Measurements from ENCODE around the gene STXBP6.
"Not testable (repeated sequence)": the region's sequence is repeated elsewhere in the genome, so short reads cannot be mapped to it uniquely, and the experiment has no call there.

STXBP6 gene

GRCh38 chr14:24947131-24947530 is 102.8 kb downstream of the STXBP6 start:
- Histone ChIP-seq H3K4me3 (ENCODE audit: low read length in 2 of 2) (no peak overlapping the region), H3K4me1 (ENCODE audit: control insufficient read depth in 2 of 2, insufficient read depth in 2 of 2, low read length in 2 of 2) (no peaks in the 10 kb centered on the region), H3K36me3 (ENCODE audit: control insufficient read depth in 2 of 2, insufficient read depth in 2 of 2, low read length in 2 of 2) (no peaks in the 10 kb centered on the region), H3K9ac (ENCODE audit: low read depth in 1 of 2, low read length in 2 of 2) (no peak overlapping the region), H3K27ac (ENCODE audit: low read depth in 2 of 2, low read length in 2 of 2) (no peak overlapping the region), H3K9me3 (ENCODE audit: control insufficient read depth in 2 of 2, low read length in 2 of 2) (no peaks in the 10 kb centered on the region), H3K27me3 (ENCODE audit: control insufficient read depth in 2 of 2, insufficient read depth in 2 of 2, low read length in 2 of 2) (no peaks in the 10 kb centered on the region)

GRCh38 chr14:24944800-24945199 is 105.1 kb downstream of the STXBP6 start:
- Histone ChIP-seq H3K4me1 (ENCODE audit: control insufficient read depth in 2 of 2, insufficient read depth in 2 of 2, low read length in 2 of 2) (peaks cover 0 to 4% of the 10 kb centered on the region in 2 donors), H3K9ac (ENCODE audit: low read depth in 1 of 2, low read length in 2 of 2) (no peak overlapping the region), H3K9me3 (ENCODE audit: control insufficient read depth in 2 of 2, low read length in 2 of 2) (no peaks in the 10 kb centered on the region), H3K36me3 (ENCODE audit: control insufficient read depth in 2 of 2, insufficient read depth in 2 of 2, low read length in 2 of 2) (no peaks in the 10 kb centered on the region), H3K4me3 (ENCODE audit: low read length in 2 of 2) (no peak overlapping the region), H3K27me3 (ENCODE audit: control insufficient read depth in 2 of 2, insufficient read depth in 2 of 2, low read length in 2 of 2) (no peaks in the 10 kb centered on the region), H3K27ac (ENCODE audit: low read depth in 2 of 2, low read length in 2 of 2) (no peak overlapping the region)

- no peaks in the 10 kb centered on the region for H3K36me3 ChIP-seq (ENCODE audit: control insufficient read depth in 2 of 2, insufficient read depth in 2 of 2, low read length in 2 of 2)
- no peak overlapping the region for H3K27ac ChIP-seq (ENCODE audit: low read depth in 2 of 2, low read length in 2 of 2)
- H3K4me1 ChIP-seq (ENCODE audit: control insufficient read depth in 2 of 2, insufficient read depth in 2 of 2, low read length in 2 of 2) = peaks cover 0 to 4% of the 10 kb centered on the region in 2 donors
- no peaks in the 10 kb centered on the region for H3K27me3 ChIP-seq (ENCODE audit: control insufficient read depth in 2 of 2, insufficient read depth in 2 of 2, low read length in 2 of 2)
- no peak overlapping the region for H3K9ac ChIP-seq (ENCODE audit: low read depth in 1 of 2, low read length in 2 of 2)
- no peaks in the 10 kb centered on the region for H3K9me3 ChIP-seq (ENCODE audit: control insufficient read depth in 2 of 2, low read length in 2 of 2)
- H3K4me3 ChIP-seq (ENCODE audit: low read length in 2 of 2) = no peak overlapping the region
These were observed 106.9 kb downstream of the STXBP6 start for GRCh38 chr14:24943024-24943423.

- Histone ChIP-seq H3K27ac (ENCODE audit: low read depth in 2 of 2, low read length in 2 of 2) (no peak overlapping the region), H3K4me3 (ENCODE audit: low read length in 2 of 2) (no peak overlapping the region), H3K9ac (ENCODE audit: low read depth in 1 of 2, low read length in 2 of 2) (no peak overlapping the region), H3K9me3 (ENCODE audit: control insufficient read depth in 2 of 2, low read length in 2 of 2) (no peaks in the 10 kb centered on the region), H3K36me3 (ENCODE audit: control insufficient read depth in 2 of 2, insufficient read depth in 2 of 2, low read length in 2 of 2) (no peaks in the 10 kb centered on the region), H3K27me3 (ENCODE audit: control insufficient read depth in 2 of 2, insufficient read depth in 2 of 2, low read length in 2 of 2) (no peaks in the 10 kb centered on the region), H3K4me1 (ENCODE audit: control insufficient read depth in 2 of 2, insufficient read depth in 2 of 2, low read length in 2 of 2) (peaks cover 0 to 4% of the 10 kb centered on the region in 2 donors)
These were observed 108.2 kb downstream of the STXBP6 start for GRCh38 chr14:24941719-24942118.

- Histone ChIP-seq H3K9ac (ENCODE audit: low read depth in 1 of 2, low read length in 2 of 2) (no peak overlapping the region), H3K36me3 (ENCODE audit: control insufficient read depth in 2 of 2, insufficient read depth in 2 of 2, low read length in 2 of 2) (no peaks in the 10 kb centered on the region), H3K27me3 (ENCODE audit: control insufficient read depth in 2 of 2, insufficient read depth in 2 of 2, low read length in 2 of 2) (no peaks in the 10 kb centered on the region), H3K9me3 (ENCODE audit: control insufficient read depth in 2 of 2, low read length in 2 of 2) (no peaks in the 10 kb centered on the region), H3K4me1 (ENCODE audit: control insufficient read depth in 2 of 2, insufficient read depth in 2 of 2, low read length in 2 of 2) (peaks cover 0 to 4% of the 10 kb centered on the region in 2 donors), H3K27ac (ENCODE audit: low read depth in 2 of 2, low read length in 2 of 2) (no peak overlapping the region), H3K4me3 (ENCODE audit: low read length in 2 of 2) (no peak overlapping the region)
These were observed 109.6 kb downstream of the STXBP6 start for GRCh38 chr14:24940213-24940783.

GRCh38 chr14:24938593-24938992 is 111.4 kb downstream of the STXBP6 start:
- Histone ChIP-seq H3K27ac (ENCODE audit: low read depth in 2 of 2, low read length in 2 of 2) (no peak overlapping the region), H3K4me1 (ENCODE audit: control insufficient read depth in 2 of 2, insufficient read depth in 2 of 2, low read length in 2 of 2) (peaks cover 0 to 4% of the 10 kb centered on the region in 2 donors), H3K36me3 (ENCODE audit: control insufficient read depth in 2 of 2, insufficient read depth in 2 of 2, low read length in 2 of 2) (no peaks in the 10 kb centered on the region), H3K9ac (ENCODE audit: low read depth in 1 of 2, low read length in 2 of 2) (no peak overlapping the region), H3K9me3 (ENCODE audit: control insufficient read depth in 2 of 2, low read length in 2 of 2) (no peaks in the 10 kb centered on the region), H3K4me3 (ENCODE audit: low read length in 2 of 2) (no peak overlapping the region), H3K27me3 (ENCODE audit: control insufficient read depth in 2 of 2, insufficient read depth in 2 of 2, low read length in 2 of 2) (no peaks in the 10 kb centered on the region)

GRCh38 chr14:24937300-24937699 is 112.6 kb downstream of the STXBP6 start:
- H3K27ac ChIP-seq (ENCODE audit: low read depth in 2 of 2, low read length in 2 of 2) = no peak overlapping the region
- H3K9ac ChIP-seq (ENCODE audit: low read depth in 1 of 2, low read length in 2 of 2) = no peak overlapping the region
- H3K9me3 ChIP-seq (ENCODE audit: control insufficient read depth in 2 of 2, low read length in 2 of 2) = no peaks in the 10 kb centered on the region
- H3K27me3 ChIP-seq (ENCODE audit: control insufficient read depth in 2 of 2, insufficient read depth in 2 of 2, low read length in 2 of 2) = no peaks in the 10 kb centered on the region
- no peaks in the 10 kb centered on the region for H3K36me3 ChIP-seq (ENCODE audit: control insufficient read depth in 2 of 2, insufficient read depth in 2 of 2, low read length in 2 of 2)
- no peak overlapping the region for H3K4me3 ChIP-seq (ENCODE audit: low read length in 2 of 2)
- H3K4me1 ChIP-seq (ENCODE audit: control insufficient read depth in 2 of 2, insufficient read depth in 2 of 2, low read length in 2 of 2) = peaks cover 0 to 4% of the 10 kb centered on the region in 2 donors

GRCh38 chr14:24936773-24937172 is 113.2 kb downstream of the STXBP6 start:
- H3K27ac ChIP-seq (ENCODE audit: low read depth in 2 of 2, low read length in 2 of 2); H3K4me1 ChIP-seq (ENCODE audit: control insufficient read depth in 2 of 2, insufficient read depth in 2 of 2, low read length in 2 of 2); H3K9ac ChIP-seq (ENCODE audit: low read depth in 1 of 2, low read length in 2 of 2); H3K36me3 ChIP-seq (ENCODE audit: control insufficient read depth in 2 of 2, insufficient read depth in 2 of 2, low read length in 2 of 2); H3K4me3 ChIP-seq (ENCODE audit: low read length in 2 of 2); H3K9me3 ChIP-seq (ENCODE audit: control insufficient read depth in 2 of 2, low read length in 2 of 2); H3K27me3 ChIP-seq (ENCODE audit: control insufficient read depth in 2 of 2, insufficient read depth in 2 of 2, low read length in 2 of 2): not testable (repeated sequence)

GRCh38 chr14:24935796-24936195 is 114.2 kb downstream of the STXBP6 start:
- Histone ChIP-seq H3K4me3 (ENCODE audit: low read length in 2 of 2) (no peak overlapping the region), H3K9me3 (ENCODE audit: control insufficient read depth in 2 of 2, low read length in 2 of 2) (no peaks in the 10 kb centered on the region), H3K36me3 (ENCODE audit: control insufficient read depth in 2 of 2, insufficient read depth in 2 of 2, low read length in 2 of 2) (no peaks in the 10 kb centered on the region), H3K27ac (ENCODE audit: low read depth in 2 of 2, low read length in 2 of 2) (no peak overlapping the region), H3K27me3 (ENCODE audit: control insufficient read depth in 2 of 2, insufficient read depth in 2 of 2, low read length in 2 of 2) (no peaks in the 10 kb centered on the region), H3K9ac (ENCODE audit: low read depth in 1 of 2, low read length in 2 of 2) (no peak overlapping the region), H3K4me1 (ENCODE audit: control insufficient read depth in 2 of 2, insufficient read depth in 2 of 2, low read length in 2 of 2) (no peaks in the 10 kb centered on the region)

GRCh38 chr14:24928386-24928900 is 121.5 kb downstream of the STXBP6 start:
- Histone ChIP-seq H3K4me3 (ENCODE audit: low read length in 2 of 2) (no peak overlapping the region), H3K36me3 (ENCODE audit: control insufficient read depth in 2 of 2, insufficient read depth in 2 of 2, low read length in 2 of 2) (no peaks in the 10 kb centered on the region), H3K4me1 (ENCODE audit: control insufficient read depth in 2 of 2, insufficient read depth in 2 of 2, low read length in 2 of 2) (no peaks in the 10 kb centered on the region), H3K27ac (ENCODE audit: low read depth in 2 of 2, low read length in 2 of 2) (no peak overlapping the region), H3K9ac (ENCODE audit: low read depth in 1 of 2, low read length in 2 of 2) (no peak overlapping the region), H3K9me3 (ENCODE audit: control insufficient read depth in 2 of 2, low read length in 2 of 2) (no peaks in the 10 kb centered on the region), H3K27me3 (ENCODE audit: control insufficient read depth in 2 of 2, insufficient read depth in 2 of 2, low read length in 2 of 2) (no peaks in the 10 kb centered on the region)

Measured in mucosa of rectum (tissue), 2 donors.